UCSD-AML1 (cell line): Measurements from ENCODE around the gene RBM15B.
"Not testable (repeated sequence)": the region's sequence is repeated elsewhere in the genome, so short reads cannot be mapped to it uniquely, and the experiment has no call there.

Experiments used
- DNase-seq: peaks from one replicate; lab custom pipeline; 2025; ENCODE audit not compliant: unreplicated experiment; lab: John Stamatoyannopoulos, UW

RBM15B gene

GRCh38 chr3:51391075-51391565, at the start of gene RBM15B:
RBM15B (plus strand) TSS chr3:51391285; CDS start chr3:51391400, 115 bp downstream.
- DNase-seq, result peak; percentile 98

DNA sequence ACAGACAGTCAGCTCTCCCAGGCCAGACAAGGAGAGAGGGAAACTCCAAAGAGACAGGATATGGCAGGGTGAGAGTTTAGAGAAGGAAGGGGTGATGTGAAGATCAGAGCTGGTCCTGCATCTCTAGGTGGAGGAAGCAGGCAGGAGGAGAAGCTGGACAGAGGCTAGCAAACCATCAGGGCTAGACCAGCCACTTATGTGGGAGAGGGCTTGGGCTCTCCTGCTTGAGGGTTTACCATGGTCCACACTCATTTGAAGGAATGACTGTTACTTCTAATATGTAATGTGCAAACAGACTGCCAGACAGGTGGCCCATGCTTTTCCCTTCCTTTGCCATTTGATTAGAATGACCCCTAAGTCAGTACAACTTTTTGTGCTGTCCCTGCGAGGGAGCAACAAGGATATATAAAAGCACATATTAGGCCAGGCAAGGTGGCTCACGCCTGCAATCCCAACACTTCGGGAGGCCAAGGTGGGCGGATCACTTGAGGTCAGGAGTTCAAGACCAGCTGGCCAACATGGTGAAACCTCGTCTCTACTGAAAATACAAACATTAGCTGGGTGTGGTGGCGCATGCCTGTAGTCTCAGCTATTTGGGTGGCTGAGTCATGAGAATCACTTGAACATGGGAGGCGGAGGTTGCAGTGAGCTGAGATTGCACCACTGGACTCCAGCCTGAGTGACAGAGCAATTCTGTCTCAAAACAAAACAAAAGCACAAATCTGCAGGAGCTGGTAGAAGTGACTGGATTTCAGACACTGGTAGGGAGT, 47.0 kb upstream of the RBM15B start:
- no peak for DNase-seq

- no peak for DNase-seq
Measured at GRCh38 chr3:51350751-51351150, 40.3 kb upstream of the RBM15B start.

DNA sequence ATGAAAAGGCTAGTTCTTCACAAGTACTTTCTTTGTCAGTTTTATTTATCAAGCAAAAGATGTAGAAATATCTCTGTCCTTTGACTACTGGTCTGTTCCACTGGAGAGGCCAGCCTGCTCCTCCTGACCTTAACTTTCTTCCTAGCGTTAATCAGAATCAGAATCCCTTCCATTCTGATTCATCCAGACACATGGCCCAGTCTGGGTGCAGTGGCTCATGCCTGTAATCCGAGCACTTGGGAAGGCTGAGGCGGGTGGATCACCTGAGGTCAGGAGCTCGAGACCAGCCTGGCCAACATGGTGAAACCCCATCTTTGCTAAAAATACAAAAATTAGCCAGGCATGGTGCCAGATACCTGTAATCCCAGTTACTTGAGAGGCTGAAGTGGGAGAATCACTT, 38.0 kb upstream of the RBM15B start:
- no peak for DNase-seq

GRCh38 chr3:51353691-51354090, 37.4 kb upstream of the RBM15B start:
- no peak for DNase-seq

- no peak for DNase-seq
Measured at GRCh38 chr3:51354172-51354571, 36.9 kb upstream of the RBM15B start.

- no peak for DNase-seq
Measured at GRCh38 chr3:51354731-51355615, 36.1 kb upstream of the RBM15B start.

DNA sequence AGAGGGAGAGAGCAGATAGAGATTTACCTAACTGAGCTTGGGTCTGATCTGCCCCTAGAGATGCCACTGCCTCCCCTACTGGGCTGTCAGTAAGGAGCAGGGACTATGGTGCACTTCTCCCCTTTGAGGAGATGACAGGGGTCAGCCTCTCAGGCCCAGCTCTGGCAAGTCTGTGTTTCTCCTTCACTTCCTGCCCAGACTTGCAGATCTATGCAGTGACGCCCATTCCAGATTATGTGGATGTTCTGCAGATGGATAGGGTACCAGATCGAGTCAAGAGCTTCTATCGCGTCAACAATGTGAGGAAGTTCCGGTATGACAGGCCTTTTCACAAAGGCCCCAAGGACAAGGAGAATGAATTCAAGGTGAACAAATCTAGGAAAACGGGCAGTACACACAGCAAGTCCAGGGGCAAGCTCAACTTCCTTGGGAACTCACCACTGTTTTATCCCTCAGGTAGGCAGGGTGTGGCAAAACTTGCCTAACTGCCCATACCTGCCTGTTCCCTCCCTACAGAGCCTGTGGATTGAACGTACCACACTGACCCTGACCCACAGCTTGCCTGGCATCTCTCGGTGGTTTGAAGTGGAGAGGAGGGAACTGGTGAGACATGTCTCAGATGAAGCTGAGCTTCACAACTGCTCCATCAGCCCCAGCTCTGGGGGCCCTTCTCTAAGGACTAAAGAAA, 35.0 kb upstream of the RBM15B start:
- no peak for DNase-seq

- no peak for DNase-seq
Measured at GRCh38 chr3:51357856-51358255, 33.2 kb upstream of the RBM15B start.

DNA sequence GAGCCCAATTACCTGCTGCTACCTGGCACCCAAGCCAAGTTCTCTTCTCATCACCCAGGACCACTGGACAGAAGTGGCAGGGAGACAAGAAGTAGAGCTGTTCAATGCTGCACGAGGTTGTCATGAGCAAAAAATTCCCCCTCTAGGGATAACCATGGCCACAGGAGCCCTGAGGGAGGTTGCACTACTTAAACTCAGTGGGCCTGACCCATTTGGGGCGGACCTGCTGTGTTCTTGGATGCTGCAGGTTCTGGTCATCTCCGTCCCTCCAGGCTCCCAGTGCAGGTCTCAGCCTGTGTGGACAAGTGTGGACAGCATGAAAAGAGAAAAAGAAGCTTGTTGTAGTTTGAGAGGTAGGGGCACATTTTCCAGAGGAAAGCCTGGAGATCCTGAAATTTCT, 32.1 kb upstream of the RBM15B start:
- DNase-seq, result no peak

- no peak for DNase-seq
Measured at GRCh38 chr3:51360806-51361205, 30.3 kb upstream of the RBM15B start.

GRCh38 chr3:51361746-51362145, 29.3 kb upstream of the RBM15B start:
- no peak for DNase-seq

GRCh38 chr3:51362476-51362875, 28.6 kb upstream of the RBM15B start:
- DNase-seq, result no peak

DNA sequence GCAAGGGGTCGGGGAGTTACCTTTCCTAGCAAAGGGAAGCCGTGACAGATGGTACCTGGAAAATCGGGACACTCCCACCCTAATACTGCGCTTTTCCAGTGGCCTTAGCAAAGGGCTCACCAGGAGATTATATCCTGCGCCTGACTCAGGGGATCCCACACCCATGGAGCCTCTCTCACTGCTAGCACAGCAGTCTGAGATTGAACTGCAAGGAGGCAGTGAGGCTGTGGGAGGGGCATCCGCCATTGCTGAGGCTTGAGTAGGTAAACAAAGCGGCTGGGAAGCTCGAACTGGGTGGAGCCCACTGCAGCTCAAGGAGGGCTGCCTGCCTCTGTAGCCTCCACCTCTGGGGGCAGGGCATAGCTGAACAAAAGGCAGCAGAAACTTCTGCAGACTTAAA, 22.8 kb upstream of the RBM15B start:
- DNase-seq, result not testable (repeated sequence)

GRCh38 chr3:51371943-51372557, 19.0 kb upstream of the RBM15B start:
- no peak for DNase-seq

GRCh38 chr3:51373658-51374421, 17.2 kb upstream of the RBM15B start:
- no peak for DNase-seq

- DNase-seq, result no peak
Measured at GRCh38 chr3:51374456-51374855, 16.6 kb upstream of the RBM15B start.

DNA sequence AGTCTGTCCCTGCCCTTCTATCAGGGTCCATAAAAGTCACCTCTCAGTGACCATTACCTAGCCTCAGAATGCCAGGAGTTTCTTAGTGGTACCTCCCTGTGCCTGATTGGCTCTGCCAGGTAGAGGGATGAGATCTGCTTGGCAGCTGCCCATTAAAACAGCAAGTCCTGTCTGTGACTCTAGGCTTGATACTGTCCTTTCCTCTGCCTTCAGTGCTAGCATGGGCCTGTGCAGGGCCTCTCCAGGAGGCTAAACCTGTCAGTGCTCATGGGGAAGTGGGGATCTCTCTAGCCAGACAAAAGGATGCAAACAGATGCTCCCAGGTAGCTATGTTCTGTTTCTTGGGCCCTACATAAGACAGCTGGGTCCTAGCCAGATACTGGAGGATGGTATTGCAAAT, 15.9 kb upstream of the RBM15B start:
- DNase-seq, result no peak

GRCh38 chr3:51375571-51375970, 15.5 kb upstream of the RBM15B start:
- DNase-seq, result no peak

DNA sequence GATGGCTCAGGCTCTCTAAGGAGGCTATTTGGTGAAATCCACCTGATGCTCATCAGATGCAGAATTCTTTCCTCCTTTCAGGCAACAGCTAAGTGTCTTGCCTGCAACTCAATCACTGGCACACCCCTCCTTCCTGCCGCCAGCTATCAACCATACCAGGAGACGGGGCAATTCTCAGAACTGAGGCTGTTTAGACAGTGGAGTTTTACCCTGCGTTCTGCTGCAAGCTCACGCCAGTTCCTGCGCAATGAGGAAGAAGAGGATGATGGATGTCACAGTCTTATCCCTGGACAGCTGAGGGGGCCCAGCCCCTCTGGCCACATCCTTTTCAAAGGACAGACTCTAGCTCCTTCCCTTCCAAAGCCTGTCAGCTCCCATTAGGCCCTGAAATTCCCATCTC, 13.0 kb upstream of the RBM15B start:
- DNase-seq, result peak; percentile 63
